ENCODE measurements around the gene TUBB.
"Not testable (repeated sequence)": the region's sequence is repeated elsewhere in the genome, so short reads cannot be mapped to it uniquely, and the experiment has no call there.

TUBB gene

DNA sequence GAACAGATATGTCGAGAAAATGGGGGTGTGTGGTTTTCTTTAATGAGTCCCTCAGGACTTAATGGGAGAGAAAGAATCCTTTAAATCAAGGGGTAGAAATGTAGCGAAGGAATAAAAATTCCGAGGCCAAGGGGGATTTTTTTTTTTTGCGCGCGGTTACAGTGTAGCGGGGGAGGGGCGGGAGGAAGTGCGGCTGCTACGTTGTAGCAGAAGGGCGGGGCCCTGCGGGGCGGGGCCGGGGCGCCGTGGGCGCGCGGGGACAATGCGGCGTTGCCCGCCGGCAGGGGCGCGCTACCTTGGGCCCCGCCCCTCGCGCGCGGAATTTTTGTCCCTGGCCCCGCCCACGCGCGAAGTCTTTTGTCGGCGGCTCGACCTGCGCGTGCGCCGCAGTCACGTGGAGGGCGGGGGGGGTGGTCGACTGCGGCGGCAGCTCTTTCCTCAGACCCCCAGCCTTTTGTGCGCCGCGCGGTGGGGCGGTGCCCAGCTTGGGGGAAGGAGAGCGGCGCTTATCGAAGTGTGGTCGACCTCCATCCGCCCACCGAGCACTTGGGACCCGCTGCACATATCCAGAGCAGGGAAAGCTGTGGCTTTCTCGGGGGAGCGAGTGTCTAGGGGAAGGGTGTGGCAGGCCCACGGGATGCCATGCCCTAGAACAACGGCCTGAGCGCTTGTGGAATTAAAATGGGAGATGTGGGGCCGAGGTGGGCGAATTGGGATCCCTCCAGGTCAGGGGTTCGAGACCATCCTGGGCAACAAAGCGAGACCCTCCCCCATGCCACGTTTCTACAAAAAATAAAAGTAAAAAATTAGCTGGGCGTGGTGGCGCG lies 1.3 kb downstream of the TUBB start:
- peak; percentile 97 for DNase-seq
- TF ChIP-seq, protein P1, sequence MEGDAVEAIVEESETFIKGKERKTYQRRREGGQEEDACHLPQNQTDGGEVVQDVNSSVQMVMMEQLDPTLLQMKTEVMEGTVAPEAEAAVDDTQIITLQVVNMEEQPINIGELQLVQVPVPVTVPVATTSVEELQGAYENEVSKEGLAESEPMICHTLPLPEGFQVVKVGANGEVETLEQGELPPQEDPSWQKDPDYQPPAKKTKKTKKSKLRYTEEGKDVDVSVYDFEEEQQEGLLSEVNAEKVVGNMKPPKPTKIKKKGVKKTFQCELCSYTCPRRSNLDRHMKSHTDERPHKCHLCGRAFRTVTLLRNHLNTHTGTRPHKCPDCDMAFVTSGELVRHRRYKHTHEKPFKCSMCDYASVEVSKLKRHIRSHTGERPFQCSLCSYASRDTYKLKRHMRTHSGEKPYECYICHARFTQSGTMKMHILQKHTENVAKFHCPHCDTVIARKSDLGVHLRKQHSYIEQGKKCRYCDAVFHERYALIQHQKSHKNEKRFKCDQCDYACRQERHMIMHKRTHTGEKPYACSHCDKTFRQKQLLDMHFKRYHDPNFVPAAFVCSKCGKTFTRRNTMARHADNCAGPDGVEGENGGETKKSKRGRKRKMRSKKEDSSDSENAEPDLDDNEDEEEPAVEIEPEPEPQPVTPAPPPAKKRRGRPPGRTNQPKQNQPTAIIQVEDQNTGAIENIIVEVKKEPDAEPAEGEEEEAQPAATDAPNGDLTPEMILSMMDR (IDR thresholded peaks at IDR 0.05; ENCODE audit: low read depth, low read length), result peak; percentile 50
- peak overlapping the region; percentile 98 for H3K27ac ChIP-seq
- peak overlapping the region; percentile 100 for H3K4me3 ChIP-seq (ENCODE audit: low read depth, low read length)
- H3K36me3 ChIP-seq, result peaks cover 58% of the 10 kb centered on the region
- peaks cover 6% of the 10 kb centered on the region for H3K9me3 ChIP-seq (ENCODE audit: severe bottlenecking)
- H3K27me3 ChIP-seq (ENCODE audit: insufficient read depth, low read depth, severe bottlenecking), result no peaks in the 10 kb centered on the region

DNA sequence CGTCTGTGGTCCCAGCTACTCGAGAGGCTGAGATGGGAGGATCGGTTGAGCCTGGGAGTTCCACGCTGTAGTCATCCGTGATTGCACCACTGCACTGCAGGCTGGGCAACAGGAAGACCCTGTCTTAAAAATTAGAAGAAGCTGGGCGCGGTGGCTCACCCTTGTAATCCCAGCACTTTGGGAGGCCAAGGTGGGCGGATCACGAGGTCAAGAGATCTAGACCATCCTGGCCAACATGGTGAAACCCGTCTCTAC lies 1.8 kb downstream of the TUBB start:
- H3K27me3 ChIP-seq (ENCODE audit: insufficient read depth, low read depth, severe bottlenecking); DNase-seq; H3K9me3 ChIP-seq (ENCODE audit: severe bottlenecking): not testable (repeated sequence)
- Histone ChIP-seq H3K27ac (peak overlapping the region; percentile 98), H3K36me3 (peaks cover 63% of the 10 kb centered on the region), H3K4me3 (ENCODE audit: low read depth, low read length) (peak overlapping the region; percentile 100)

DNA sequence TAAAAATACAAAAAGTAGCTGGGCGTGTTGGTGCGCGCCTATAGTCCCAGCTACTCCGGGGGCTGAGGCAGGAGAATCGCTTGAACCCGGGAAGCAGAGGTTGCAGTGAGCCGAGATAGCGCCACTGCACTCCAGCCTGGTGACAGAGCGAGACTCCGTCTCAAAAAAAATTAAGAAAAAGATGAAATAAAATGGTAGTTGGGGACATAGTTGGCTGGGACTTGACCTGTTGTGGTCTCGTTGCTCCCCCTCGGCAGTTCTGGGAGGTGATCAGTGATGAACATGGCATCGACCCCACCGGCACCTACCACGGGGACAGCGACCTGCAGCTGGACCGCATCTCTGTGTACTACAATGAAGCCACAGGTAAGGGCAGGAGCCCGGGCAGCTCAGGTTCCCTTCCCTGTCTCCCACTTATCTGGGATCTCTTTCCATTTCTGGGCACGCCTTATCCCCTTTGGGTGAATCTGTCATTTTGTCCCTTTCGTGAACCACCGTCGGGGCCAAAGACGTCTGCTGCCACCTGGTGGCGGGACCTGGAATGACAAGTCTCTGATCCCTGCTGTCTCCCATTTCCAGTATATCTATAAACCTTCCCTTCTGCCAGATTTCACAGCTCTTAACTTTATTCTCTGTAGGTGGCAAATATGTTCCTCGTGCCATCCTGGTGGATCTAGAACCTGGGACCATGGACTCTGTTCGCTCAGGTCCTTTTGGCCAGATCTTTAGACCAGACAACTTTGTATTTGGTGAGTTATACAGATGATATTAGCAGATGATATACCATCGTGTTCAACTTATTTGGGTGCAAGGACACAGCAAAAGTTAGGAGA lies 2.3 kb downstream of the TUBB start:
- TF ChIP-seq, protein P1 (IDR thresholded peaks at IDR 0.05; ENCODE audit: low read depth, low read length), result peak; percentile 96
- Histone ChIP-seq H3K9me3 (ENCODE audit: severe bottlenecking) (peaks cover 2% of the 10 kb centered on the region), H3K27ac (peak overlapping the region; percentile 98), H3K36me3 (peaks cover 69% of the 10 kb centered on the region), H3K27me3 (ENCODE audit: insufficient read depth, low read depth, severe bottlenecking) (no peaks in the 10 kb centered on the region), H3K4me3 (ENCODE audit: low read depth, low read length) (peak overlapping the region; percentile 100)
- peak; percentile 90 for DNase-seq

DNA sequence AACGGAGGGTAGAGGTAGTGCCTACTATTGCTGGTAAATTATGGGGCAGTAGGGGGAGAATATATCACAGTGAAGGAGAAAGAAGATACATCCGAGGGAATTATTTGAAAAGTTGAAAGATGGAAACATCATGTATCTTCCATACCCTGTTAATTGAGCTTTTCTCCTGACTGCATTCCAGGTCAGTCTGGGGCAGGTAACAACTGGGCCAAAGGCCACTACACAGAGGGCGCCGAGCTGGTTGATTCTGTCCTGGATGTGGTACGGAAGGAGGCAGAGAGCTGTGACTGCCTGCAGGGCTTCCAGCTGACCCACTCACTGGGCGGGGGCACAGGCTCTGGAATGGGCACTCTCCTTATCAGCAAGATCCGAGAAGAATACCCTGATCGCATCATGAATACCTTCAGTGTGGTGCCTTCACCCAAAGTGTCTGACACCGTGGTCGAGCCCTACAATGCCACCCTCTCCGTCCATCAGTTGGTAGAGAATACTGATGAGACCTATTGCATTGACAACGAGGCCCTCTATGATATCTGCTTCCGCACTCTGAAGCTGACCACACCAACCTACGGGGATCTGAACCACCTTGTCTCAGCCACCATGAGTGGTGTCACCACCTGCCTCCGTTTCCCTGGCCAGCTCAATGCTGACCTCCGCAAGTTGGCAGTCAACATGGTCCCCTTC lies 3.1 kb downstream of the TUBB start:
- not testable (repeated sequence) for H3K27me3 ChIP-seq (ENCODE audit: insufficient read depth, low read depth, severe bottlenecking); H3K9me3 ChIP-seq (ENCODE audit: severe bottlenecking); DNase-seq; H3K4me3 ChIP-seq (ENCODE audit: low read depth, low read length)
- Histone ChIP-seq H3K36me3 (peaks cover 77% of the 10 kb centered on the region), H3K27ac (peak overlapping the region; percentile 10; the same call in 1 of the 2 replicates)

DNA sequence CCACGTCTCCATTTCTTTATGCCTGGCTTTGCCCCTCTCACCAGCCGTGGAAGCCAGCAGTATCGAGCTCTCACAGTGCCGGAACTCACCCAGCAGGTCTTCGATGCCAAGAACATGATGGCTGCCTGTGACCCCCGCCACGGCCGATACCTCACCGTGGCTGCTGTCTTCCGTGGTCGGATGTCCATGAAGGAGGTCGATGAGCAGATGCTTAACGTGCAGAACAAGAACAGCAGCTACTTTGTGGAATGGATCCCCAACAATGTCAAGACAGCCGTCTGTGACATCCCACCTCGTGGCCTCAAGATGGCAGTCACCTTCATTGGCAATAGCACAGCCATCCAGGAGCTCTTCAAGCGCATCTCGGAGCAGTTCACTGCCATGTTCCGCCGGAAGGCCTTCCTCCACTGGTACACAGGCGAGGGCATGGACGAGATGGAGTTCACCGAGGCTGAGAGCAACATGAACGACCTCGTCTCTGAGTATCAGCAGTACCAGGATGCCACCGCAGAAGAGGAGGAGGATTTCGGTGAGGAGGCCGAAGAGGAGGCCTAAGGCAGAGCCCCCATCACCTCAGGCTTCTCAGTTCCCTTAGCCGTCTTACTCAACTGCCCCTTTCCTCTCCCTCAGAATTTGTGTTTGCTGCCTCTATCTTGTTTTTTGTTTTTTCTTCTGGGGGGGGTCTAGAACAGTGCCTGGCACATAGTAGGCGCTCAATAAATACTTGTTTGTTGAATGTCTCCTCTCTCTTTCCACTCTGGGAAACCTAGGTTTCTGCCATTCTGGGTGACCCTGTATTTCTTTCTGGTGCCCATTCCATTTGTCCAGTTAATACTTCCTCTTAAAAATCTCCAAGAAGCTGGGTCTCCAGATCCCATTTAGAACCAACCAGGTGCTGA lies 3.9 kb downstream of the TUBB start:
- H3K27ac ChIP-seq; DNase-seq; H3K4me3 ChIP-seq (ENCODE audit: low read depth, low read length); H3K9me3 ChIP-seq (ENCODE audit: severe bottlenecking); H3K27me3 ChIP-seq (ENCODE audit: insufficient read depth, low read depth, severe bottlenecking): not testable (repeated sequence)
- peaks cover 84% of the 10 kb centered on the region for H3K36me3 ChIP-seq
- TF ChIP-seq, protein P1 (IDR thresholded peaks at IDR 0.05; ENCODE audit: low read depth, low read length), result 0 out of 2 replicates have a peak, but pooled peaks have one; percentile 11

DNA sequence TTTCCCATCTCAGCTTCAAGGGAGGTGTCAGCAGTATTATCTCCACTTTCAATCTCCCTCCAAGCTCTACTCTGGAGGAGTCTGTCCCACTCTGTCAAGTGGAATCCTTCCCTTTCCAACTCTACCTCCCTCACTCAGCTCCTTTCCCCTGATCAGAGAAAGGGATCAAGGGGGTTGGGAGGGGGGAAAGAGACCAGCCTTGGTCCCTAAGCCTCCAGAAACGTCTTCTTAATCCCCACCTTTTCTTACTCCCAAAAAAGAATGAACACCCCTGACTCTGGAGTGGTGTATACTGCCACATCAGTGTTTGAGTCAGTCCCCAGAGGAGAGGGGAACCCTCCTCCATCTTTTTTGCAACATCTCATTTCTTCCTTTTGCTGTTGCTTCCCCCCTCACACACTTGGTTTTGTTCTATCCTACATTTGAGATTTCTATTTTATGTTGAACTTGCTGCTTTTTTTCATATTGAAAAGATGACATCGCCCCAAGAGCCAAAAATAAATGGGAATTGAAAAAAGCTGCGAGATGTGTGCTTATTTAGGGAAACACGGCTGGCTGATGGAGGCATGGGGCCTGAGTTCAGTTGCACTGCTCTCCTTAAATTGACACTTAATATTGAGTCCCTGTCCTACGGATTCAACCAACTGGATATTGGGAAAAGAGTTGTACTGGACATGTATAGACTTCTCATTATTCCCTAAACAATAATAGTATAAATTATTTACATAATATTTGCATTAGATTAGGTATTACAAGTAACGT lies 4.9 kb downstream of the TUBB start:
- Histone ChIP-seq H3K9me3 (ENCODE audit: severe bottlenecking) (no peaks in the 10 kb centered on the region), H3K27ac (no peak overlapping the region), H3K4me3 (ENCODE audit: low read depth, low read length) (no peak overlapping the region), H3K36me3 (peaks cover 94% of the 10 kb centered on the region), H3K27me3 (ENCODE audit: insufficient read depth, low read depth, severe bottlenecking) (no peaks in the 10 kb centered on the region)
- DNase-seq, result no peak
- TF ChIP-seq, protein P1 (IDR thresholded peaks at IDR 0.05; ENCODE audit: low read depth, low read length), result no peak
